Measurements from ENCODE around the gene CPVL.

- TF ChIP-seq, protein P1, sequence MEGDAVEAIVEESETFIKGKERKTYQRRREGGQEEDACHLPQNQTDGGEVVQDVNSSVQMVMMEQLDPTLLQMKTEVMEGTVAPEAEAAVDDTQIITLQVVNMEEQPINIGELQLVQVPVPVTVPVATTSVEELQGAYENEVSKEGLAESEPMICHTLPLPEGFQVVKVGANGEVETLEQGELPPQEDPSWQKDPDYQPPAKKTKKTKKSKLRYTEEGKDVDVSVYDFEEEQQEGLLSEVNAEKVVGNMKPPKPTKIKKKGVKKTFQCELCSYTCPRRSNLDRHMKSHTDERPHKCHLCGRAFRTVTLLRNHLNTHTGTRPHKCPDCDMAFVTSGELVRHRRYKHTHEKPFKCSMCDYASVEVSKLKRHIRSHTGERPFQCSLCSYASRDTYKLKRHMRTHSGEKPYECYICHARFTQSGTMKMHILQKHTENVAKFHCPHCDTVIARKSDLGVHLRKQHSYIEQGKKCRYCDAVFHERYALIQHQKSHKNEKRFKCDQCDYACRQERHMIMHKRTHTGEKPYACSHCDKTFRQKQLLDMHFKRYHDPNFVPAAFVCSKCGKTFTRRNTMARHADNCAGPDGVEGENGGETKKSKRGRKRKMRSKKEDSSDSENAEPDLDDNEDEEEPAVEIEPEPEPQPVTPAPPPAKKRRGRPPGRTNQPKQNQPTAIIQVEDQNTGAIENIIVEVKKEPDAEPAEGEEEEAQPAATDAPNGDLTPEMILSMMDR (IDR thresholded peaks at IDR 0.05 in 8 of 11, conservative IDR thresholded peaks at IDR 0.05 in 3 of 11): no peak
- TF ChIP-seq POLR2A (IDR thresholded peaks at IDR 0.05): no peak
- no peak for TF ChIP-seq POLR2AphosphoS5 (IDR thresholded peaks at IDR 0.05)
Observed at GRCh38 chr7:28954471-28954870, 191.9 kb downstream of the CPVL start.
